DND-41 (cell line): ENCODE data around the gene SLC35F6.
"Not testable (repeated sequence)": the region's sequence is repeated elsewhere in the genome, so short reads cannot be mapped to it uniquely, and the experiment has no call there.

Experiments used
- ATAC-seq: fragments of 200-7000 bp; cut with Tn5 transposase; 3 replicates; pipeline ENCODE4 v1.9.1; 2021; ENCODE audit warnings: low read depth; ENCODE audit not compliant: insufficient read depth
- DNase-seq: peaks from one replicate; pipeline ENCODE4 v3.0.0-alpha.2; 2020
- H2AFZ ChIP-seq: 2 replicates; pipeline ENCODE4 v1.6.0; 2012; ENCODE audit warnings: low read depth, low read length
- H3K27ac ChIP-seq: 2 replicates; pipeline ENCODE4 v1.5.1; 2012; ENCODE audit warnings: low read length, inconsistent platforms
- H3K27me3 ChIP-seq: fragments of 200-600 bp; sonication (generic); 2 replicates; pipeline ENCODE4 v1.6.0; 2012; ENCODE audit warnings: low read length, mild to moderate bottlenecking, inconsistent platforms; ENCODE audit not compliant: insufficient read depth, poor library complexity
- H3K36me3 ChIP-seq: 2 replicates; pipeline ENCODE4 v1.5.1; 2012; ENCODE audit warnings: low read length, inconsistent platforms; ENCODE audit not compliant: insufficient read depth
- H3K4me1 ChIP-seq: 2 replicates; pipeline ENCODE4 v1.5.1; 2012; ENCODE audit warnings: mild to moderate bottlenecking, low read length; ENCODE audit not compliant: insufficient read depth
- H3K4me2 ChIP-seq: 2 replicates; pipeline ENCODE4 v1.6.0; 2012; ENCODE audit warnings: mild to moderate bottlenecking, moderate library complexity, low read length, inconsistent platforms; ENCODE audit not compliant: insufficient read depth
- H3K4me3 ChIP-seq, 2 experiments: fragments of 200-600 bp in 1 of 2; shearing (Covaris generic) in 1 of 2; 2 replicates each; pipeline ENCODE4 v1.5.1; 2012 to 2016; ENCODE audit warnings: inconsistent platforms in 2 of 2, low read length in 2 of 2, mild to moderate bottlenecking in 2 of 2, low read depth in 1 of 2, moderate library complexity in 1 of 2
- H3K79me2 ChIP-seq: 2 replicates; pipeline ENCODE4 v1.6.0; 2012; ENCODE audit warnings: low read length, inconsistent platforms; ENCODE audit not compliant: insufficient read depth
- H3K9ac ChIP-seq: 2 replicates; pipeline ENCODE4 v1.6.0; 2012; ENCODE audit warnings: low read depth, mild to moderate bottlenecking, inconsistent platforms, low read length, moderate library complexity
- H3K9me3 ChIP-seq: 2 replicates; pipeline ENCODE4 v1.5.1; 2012; ENCODE audit warnings: low read length, moderate library complexity, mild to moderate bottlenecking, inconsistent platforms; ENCODE audit not compliant: insufficient read depth, severe bottlenecking
- H4K20me1 ChIP-seq: 2 replicates; pipeline ENCODE4 v1.6.0; 2012; ENCODE audit warnings: low read length; ENCODE audit not compliant: insufficient read depth
- EZH2 ChIP-seq: IDR thresholded peaks from 3 replicates; pipeline ENCODE4 v1.6.1; 2012; ENCODE audit warnings: borderline replicate concordance, low read depth, mild to moderate bottlenecking, moderate library complexity, low read length, inconsistent platforms; ENCODE audit not compliant: severe bottlenecking
- TF ChIP-seq, protein P1 (sequence below): IDR thresholded peaks from 2 replicates; pipeline ENCODE4 v1.5.1; 2012; ENCODE audit warnings: borderline replicate concordance, low read length, moderate library complexity, mild to moderate bottlenecking; ENCODE audit not compliant: poor library complexity, severe bottlenecking; ENCODE audit errors: extremely low read depth

The SLC35F6 gene

DNA sequence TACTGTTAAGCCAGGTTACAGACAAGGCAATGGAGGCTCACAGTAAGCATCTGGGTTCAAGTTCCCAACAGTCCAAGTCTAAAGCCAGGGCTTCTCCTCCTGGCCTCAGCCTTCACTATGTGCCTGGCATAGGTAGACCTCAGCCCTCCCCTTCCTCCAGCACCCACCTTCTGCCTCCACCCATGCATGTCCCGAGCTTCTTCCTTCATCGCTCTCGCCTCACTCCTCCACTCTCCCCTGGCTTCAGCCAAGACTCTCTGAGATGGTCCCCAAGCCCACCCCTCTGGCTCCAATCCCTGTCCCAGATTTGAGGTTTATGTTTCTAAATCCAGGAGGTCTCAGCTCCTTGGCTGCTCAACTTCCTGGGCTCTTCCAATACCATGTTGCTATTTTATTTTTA is 48.6 kb downstream of the SLC35F6 start:
- Histone ChIP-seq H3K4me1 (no peaks in the 10 kb centered on the region), H3K9me3 (no peaks in the 10 kb centered on the region), H4K20me1 (no peaks in the 10 kb centered on the region), H3K36me3 (no peaks in the 10 kb centered on the region), H3K79me2 (no peaks in the 10 kb centered on the region), H3K9ac (no peak overlapping the region), H3K27me3 (peaks cover 4% of the 10 kb centered on the region), H3K27ac (no peak overlapping the region), H3K4me3 (no peak overlapping the region), H2AFZ (no peak overlapping the region), H3K4me2 (no peak overlapping the region)
- no peak for ATAC-seq
- TF ChIP-seq, protein P1, sequence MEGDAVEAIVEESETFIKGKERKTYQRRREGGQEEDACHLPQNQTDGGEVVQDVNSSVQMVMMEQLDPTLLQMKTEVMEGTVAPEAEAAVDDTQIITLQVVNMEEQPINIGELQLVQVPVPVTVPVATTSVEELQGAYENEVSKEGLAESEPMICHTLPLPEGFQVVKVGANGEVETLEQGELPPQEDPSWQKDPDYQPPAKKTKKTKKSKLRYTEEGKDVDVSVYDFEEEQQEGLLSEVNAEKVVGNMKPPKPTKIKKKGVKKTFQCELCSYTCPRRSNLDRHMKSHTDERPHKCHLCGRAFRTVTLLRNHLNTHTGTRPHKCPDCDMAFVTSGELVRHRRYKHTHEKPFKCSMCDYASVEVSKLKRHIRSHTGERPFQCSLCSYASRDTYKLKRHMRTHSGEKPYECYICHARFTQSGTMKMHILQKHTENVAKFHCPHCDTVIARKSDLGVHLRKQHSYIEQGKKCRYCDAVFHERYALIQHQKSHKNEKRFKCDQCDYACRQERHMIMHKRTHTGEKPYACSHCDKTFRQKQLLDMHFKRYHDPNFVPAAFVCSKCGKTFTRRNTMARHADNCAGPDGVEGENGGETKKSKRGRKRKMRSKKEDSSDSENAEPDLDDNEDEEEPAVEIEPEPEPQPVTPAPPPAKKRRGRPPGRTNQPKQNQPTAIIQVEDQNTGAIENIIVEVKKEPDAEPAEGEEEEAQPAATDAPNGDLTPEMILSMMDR, result no peak
- no peak for TF ChIP-seq EZH2
- no peak for DNase-seq

DNA sequence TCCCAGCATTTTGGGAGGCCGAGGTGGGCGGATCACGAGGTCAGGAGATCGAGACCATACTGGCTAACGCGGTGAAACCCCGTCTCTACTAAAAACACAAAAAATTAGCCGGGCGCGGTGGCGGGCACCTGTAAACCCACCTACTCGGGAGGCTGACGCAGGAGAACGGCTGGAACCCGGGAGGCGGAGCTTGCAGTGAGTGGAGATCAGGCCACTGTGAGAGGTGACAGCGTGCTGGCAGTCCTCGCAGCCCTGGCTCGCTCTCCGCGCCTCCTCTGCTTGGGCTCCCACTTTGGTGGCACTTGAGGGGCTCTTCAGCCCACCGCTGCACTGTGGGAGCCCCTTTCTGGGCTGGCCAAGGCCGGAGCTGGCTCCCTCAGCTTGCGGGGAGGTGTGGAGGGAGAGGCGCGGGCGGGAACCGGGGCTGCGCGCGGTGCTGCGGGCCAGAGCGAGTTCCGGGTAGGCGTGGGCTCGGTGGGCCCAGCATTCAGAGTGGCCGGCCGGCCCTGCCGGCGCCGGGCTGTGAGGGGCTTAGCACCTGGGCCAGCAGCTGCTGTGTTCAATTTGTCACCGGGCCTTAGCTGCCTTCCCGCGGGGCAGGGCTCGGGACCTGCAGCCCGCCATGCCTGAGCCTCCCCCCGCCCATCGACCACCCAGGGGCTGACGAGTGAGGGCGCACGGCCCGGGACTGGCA is 50.1 kb downstream of the SLC35F6 start:
- not testable (repeated sequence) for H4K20me1 ChIP-seq, ATAC-seq, H3K9me3 ChIP-seq, DNase-seq, H3K27ac ChIP-seq, H3K9ac ChIP-seq, H3K4me2 ChIP-seq, H3K4me3 ChIP-seq, H2AFZ ChIP-seq, H3K4me1 ChIP-seq, H3K79me2 ChIP-seq, H3K36me3 ChIP-seq
- peaks cover 12% of the 10 kb centered on the region for H3K27me3 ChIP-seq

DNA sequence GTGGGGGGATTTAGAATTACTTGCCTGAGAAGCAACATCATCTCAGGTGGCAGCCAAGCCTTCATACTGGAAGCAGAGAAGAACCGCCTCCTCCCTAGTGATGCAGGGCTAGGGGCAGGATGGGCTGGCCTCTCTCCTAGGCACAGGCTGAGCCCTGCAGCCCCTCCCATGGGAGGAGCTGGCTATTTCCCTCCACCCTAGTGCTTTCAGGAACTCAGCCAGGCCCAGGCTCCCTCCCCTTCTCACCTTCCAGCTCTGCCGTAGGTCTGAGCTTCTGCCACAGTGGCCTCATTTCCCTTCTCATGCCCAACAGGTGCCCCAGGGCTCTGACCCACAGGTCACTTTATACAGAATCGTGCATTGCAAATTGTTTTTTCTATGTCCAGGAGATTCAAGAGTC is 52.8 kb downstream of the SLC35F6 start:
- no peak for DNase-seq
- Histone ChIP-seq H3K27ac (no peak overlapping the region), H3K4me3 (no peak overlapping the region), H3K4me1 (no peaks in the 10 kb centered on the region), H3K9me3 (no peaks in the 10 kb centered on the region), H4K20me1 (no peaks in the 10 kb centered on the region), H2AFZ (no peak overlapping the region), H3K79me2 (no peaks in the 10 kb centered on the region), H3K9ac (no peak overlapping the region), H3K36me3 (no peaks in the 10 kb centered on the region), H3K4me2 (no peak overlapping the region), H3K27me3 (peaks cover 12% of the 10 kb centered on the region)
- peak; percentile 59 for ATAC-seq
- TF ChIP-seq EZH2, result no peak
- TF ChIP-seq, protein P1, result no peak

DNA sequence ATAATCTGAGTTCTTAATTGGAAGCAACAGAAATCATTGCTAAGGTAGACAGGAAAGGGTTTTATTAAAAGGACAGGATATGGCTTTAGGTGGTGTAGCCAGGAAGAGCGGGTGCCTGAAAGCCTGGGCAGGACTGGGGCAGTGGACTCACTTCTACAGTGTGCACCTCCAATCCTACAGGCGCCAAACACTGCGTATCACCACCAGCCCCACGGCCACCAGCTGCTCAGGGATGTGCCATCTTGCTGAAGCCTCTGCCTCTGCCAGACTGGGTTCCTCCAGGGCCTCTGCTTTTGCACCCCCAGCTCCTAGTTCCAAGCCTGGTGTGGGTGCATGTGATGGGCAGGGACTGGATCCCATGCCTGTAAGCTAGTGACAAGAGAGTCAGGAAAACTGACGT is 54.2 kb downstream of the SLC35F6 start:
- Histone ChIP-seq H3K27ac (no peak overlapping the region), H4K20me1 (no peaks in the 10 kb centered on the region), H3K9me3 (no peaks in the 10 kb centered on the region), H2AFZ (no peak overlapping the region), H3K4me3 (no peak overlapping the region), H3K4me1 (no peaks in the 10 kb centered on the region), H3K79me2 (no peaks in the 10 kb centered on the region), H3K27me3 (peaks cover 12% of the 10 kb centered on the region), H3K36me3 (no peaks in the 10 kb centered on the region), H3K9ac (no peak overlapping the region), H3K4me2 (no peak overlapping the region)
- ATAC-seq (no peak), DNase-seq (no peak)
- TF ChIP-seq, protein P1, result no peak
- no peak for TF ChIP-seq EZH2
